HepG2 (cell line): ENCODE data around the gene CYP19A1. TPM values are rescaled to one million over a fixed set of nuclear protein-coding genes. Genes with fewer than 3 reads are reported as not detected.

Experiments used
- GTF3A ChIP-seq: sonication (generic); formaldehyde crosslinking; conservative IDR thresholded peaks from 2 replicates; pipeline ENCODE4 v1.4.0; 2020; ENCODE audit warnings: mild to moderate bottlenecking, missing genetic modification reagents
- JDP2 ChIP-seq: sonication (generic); formaldehyde crosslinking; IDR thresholded peaks from 2 replicates; pipeline ENCODE4 v1.8.1; 2022; ENCODE audit warnings: missing genetic modification reagents, borderline replicate concordance
- JUNB ChIP-seq: sonication (generic); formaldehyde crosslinking; IDR thresholded peaks from 2 replicates; pipeline ENCODE4 v1.8.0; 2022; ENCODE audit warnings: missing genetic modification reagents, mild to moderate bottlenecking, borderline replicate concordance
- TCF7L2 ChIP-seq: IDR thresholded peaks from 2 replicates; pipeline ENCODE4 v1.6.1; 2011; ENCODE audit warnings: mild to moderate bottlenecking, low read depth, low read length, moderate library complexity
- TEAD3 ChIP-seq: optimal IDR thresholded peaks from 2 replicates; pipeline ENCODE3; 2016; ENCODE audit warnings: borderline replicate concordance
- ZFP36L1 ChIP-seq: sonication (generic); formaldehyde crosslinking; IDR thresholded peaks from 2 replicates; pipeline ENCODE4 v1.8.0; 2022; ENCODE audit warnings: mild to moderate bottlenecking, missing genetic modification reagents, moderate library complexity
- ZNF333 ChIP-seq: sonication (generic); formaldehyde crosslinking; IDR thresholded peaks from 2 replicates; pipeline ENCODE4 v1.4.0; 2020; ENCODE audit warnings: mild to moderate bottlenecking, missing genetic modification reagents, borderline replicate concordance
- ZNF577 ChIP-seq: sonication (generic); formaldehyde crosslinking; IDR thresholded peaks from 2 replicates; pipeline ENCODE4 v1.4.0; 2020; ENCODE audit warnings: mild to moderate bottlenecking, low read depth, missing genetic modification reagents, borderline replicate concordance
- ZSCAN20 ChIP-seq: sonication (generic); formaldehyde crosslinking; IDR thresholded peaks from 2 replicates; pipeline ENCODE4 v1.4.0; 2020; ENCODE audit warnings: missing genetic modification reagents, mild to moderate bottlenecking, borderline replicate concordance
- ZSCAN21 ChIP-seq: sonication (generic); formaldehyde crosslinking; IDR thresholded peaks from 2 replicates; pipeline ENCODE4 v1.8.0; 2022; ENCODE audit warnings: mild to moderate bottlenecking, missing genetic modification reagents, moderate library complexity, borderline replicate concordance
- ZZZ3 ChIP-seq: sonication (generic); formaldehyde crosslinking; IDR thresholded peaks from 2 replicates; pipeline ENCODE4 v1.4.0; 2020; ENCODE audit warnings: missing genetic modification reagents, mild to moderate bottlenecking, borderline replicate concordance
- polyA plus RNA-seq, 8 experiments: library from polyadenylated mRNA; depleted of rRNA in 3 of 8; stranded (reverse) in 7 of 8; unstranded in 1 of 8; fragments of >200 nt; fragmentation: Illumina TruSeq in 4 of 8; extraction: Trizol in 4 of 8; gene quantifications; 2 replicates each; pipeline versions ENCODE4 v1.2.1 to v1.2.3, GENCODE V29; 2011 to 2016; ENCODE audit warnings: low read depth in 4 of 8, missing spikeins in 1 of 8, mixed read lengths in 1 of 8; ENCODE audit not compliant: insufficient read depth in 1 of 8
- total RNA-seq, 5 experiments: library from RNA; depleted of rRNA; stranded (reverse); fragments of >200 nt; fragmentation: Illumina TruSeq; extraction: Trizol; gene quantifications; 2 replicates each; pipeline ENCODE4 v1.2.3, GENCODE V29; 2016; ENCODE audit warnings: low read depth in 1 of 5
- TF ChIP-seq, protein P1 (sequence below): sonication (generic); formaldehyde crosslinking; IDR thresholded peaks from 2 replicates; pipeline ENCODE4 v1.4.0; 2020; ENCODE audit warnings: missing genetic modification reagents, borderline replicate concordance
- TF ChIP-seq, protein P2 (sequence below): sonication (generic); formaldehyde crosslinking; conservative IDR thresholded peaks from 2 replicates; pipeline ENCODE4 v1.4.0; 2020; ENCODE audit warnings: missing genetic modification reagents
- TF ChIP-seq, protein P3 (sequence below): sonication (generic); formaldehyde crosslinking; IDR thresholded peaks from 2 replicates; pipeline ENCODE4 v1.4.0; 2020; ENCODE audit warnings: missing genetic modification reagents
- TF ChIP-seq, protein P4 (sequence below): sonication (generic); formaldehyde crosslinking; IDR thresholded peaks from 2 replicates; pipeline ENCODE4 v1.5.0; 2020; ENCODE audit warnings: missing genetic modification reagents
- TF ChIP-seq, protein P5 (sequence below): sonication (generic); formaldehyde crosslinking; IDR thresholded peaks from 2 replicates; pipeline ENCODE4 v1.4.0; 2020; ENCODE audit warnings: missing genetic modification reagents, borderline replicate concordance

Gene CYP19A1
- total and polyA plus RNA-seq, 2 of the 13 experiments (the other 11 are each of a cell fraction or from before 2014, with no cell fraction given): 10.9 to 23.0 TPM

DNA sequence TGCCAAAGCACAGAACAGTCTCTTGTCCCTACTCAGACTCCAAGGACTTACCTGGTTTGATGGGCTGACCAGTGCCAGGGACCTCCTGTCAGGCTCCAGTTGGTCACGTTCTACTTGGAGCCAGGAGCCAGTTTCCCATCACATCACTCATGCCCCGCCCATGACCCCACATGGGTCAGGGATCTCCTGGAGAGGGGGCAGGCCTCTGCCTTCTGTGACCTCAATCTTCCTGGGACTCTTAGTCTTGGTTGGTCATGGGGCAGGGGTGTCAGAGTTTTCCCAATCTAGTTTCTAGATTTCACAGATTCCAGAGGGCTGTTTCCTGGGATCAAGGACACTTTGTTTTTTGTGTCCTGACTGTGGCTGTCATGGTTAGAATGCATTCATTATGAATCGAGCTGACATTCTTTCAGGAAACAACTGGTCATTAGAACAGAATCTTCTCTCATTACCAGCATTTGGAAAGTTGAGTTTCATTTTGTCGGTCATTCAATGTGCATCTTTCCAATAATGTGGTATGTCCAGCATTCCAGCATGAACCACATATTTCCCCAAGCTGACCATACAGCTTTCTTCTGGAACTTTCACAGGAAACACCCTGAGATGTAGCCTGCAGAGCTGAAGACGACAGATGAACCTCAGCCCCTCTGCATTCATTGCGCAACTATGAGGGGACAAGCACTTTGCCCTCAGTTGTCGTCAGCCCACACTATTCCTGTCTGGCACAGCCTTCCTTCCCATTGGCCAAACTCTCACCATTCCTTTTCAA is 19.8 kb downstream of the CYP19A1 start (continued):
- TF ChIP-seq, protein P1, sequence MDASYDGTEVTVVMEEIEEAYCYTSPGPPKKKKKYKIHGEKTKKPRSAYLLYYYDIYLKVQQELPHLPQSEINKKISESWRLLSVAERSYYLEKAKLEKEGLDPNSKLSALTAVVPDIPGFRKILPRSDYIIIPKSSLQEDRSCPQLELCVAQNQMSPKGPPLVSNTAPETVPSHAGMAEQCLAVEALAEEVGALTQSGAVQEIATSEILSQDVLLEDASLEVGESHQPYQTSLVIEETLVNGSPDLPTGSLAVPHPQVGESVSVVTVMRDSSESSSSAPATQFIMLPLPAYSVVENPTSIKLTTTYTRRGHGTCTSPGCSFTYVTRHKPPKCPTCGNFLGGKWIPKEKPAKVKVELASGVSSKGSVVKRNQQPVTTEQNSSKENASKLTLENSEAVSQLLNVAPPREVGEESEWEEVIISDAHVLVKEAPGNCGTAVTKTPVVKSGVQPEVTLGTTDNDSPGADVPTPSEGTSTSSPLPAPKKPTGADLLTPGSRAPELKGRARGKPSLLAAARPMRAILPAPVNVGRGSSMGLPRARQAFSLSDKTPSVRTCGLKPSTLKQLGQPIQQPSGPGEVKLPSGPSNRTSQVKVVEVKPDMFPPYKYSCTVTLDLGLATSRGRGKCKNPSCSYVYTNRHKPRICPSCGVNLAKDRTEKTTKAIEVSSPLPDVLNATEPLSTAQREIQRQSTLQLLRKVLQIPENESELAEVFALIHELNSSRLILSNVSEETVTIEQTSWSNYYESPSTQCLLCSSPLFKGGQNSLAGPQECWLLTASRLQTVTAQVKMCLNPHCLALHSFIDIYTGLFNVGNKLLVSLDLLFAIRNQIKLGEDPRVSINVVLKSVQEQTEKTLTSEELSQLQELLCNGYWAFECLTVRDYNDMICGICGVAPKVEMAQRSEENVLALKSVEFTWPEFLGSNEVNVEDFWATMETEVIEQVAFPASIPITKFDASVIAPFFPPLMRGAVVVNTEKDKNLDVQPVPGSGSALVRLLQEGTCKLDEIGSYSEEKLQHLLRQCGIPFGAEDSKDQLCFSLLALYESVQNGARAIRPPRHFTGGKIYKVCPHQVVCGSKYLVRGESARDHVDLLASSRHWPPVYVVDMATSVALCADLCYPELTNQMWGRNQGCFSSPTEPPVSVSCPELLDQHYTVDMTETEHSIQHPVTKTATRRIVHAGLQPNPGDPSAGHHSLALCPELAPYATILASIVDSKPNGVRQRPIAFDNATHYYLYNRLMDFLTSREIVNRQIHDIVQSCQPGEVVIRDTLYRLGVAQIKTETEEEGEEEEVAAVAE (CRISPR knock-in tag): no peak
- TF ChIP-seq ZFP36L1 (CRISPR knock-in tag) (no peak), JDP2 (no peak), ZNF333 (no peak), ZSCAN21 (CRISPR knock-in tag) (no peak), TCF7L2 (no peak), ZSCAN20 (no peak), TEAD3 (peak; percentile 55), GTF3A (CRISPR knock-in tag) (no peak), ZNF577 (no peak), JUNB (CRISPR knock-in tag) (no peak), ZZZ3 (CRISPR knock-in tag) (no peak)
- TF ChIP-seq, protein P2, sequence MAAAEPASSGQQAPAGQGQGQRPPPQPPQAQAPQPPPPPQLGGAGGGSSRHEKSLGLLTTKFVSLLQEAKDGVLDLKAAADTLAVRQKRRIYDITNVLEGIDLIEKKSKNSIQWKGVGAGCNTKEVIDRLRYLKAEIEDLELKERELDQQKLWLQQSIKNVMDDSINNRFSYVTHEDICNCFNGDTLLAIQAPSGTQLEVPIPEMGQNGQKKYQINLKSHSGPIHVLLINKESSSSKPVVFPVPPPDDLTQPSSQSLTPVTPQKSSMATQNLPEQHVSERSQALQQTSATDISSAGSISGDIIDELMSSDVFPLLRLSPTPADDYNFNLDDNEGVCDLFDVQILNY: no peak
- TF ChIP-seq, protein P3, sequence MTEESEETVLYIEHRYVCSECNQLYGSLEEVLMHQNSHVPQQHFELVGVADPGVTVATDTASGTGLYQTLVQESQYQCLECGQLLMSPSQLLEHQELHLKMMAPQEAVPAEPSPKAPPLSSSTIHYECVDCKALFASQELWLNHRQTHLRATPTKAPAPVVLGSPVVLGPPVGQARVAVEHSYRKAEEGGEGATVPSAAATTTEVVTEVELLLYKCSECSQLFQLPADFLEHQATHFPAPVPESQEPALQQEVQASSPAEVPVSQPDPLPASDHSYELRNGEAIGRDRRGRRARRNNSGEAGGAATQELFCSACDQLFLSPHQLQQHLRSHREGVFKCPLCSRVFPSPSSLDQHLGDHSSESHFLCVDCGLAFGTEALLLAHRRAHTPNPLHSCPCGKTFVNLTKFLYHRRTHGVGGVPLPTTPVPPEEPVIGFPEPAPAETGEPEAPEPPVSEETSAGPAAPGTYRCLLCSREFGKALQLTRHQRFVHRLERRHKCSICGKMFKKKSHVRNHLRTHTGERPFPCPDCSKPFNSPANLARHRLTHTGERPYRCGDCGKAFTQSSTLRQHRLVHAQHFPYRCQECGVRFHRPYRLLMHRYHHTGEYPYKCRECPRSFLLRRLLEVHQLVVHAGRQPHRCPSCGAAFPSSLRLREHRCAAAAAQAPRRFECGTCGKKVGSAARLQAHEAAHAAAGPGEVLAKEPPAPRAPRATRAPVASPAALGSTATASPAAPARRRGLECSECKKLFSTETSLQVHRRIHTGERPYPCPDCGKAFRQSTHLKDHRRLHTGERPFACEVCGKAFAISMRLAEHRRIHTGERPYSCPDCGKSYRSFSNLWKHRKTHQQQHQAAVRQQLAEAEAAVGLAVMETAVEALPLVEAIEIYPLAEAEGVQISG: peak; percentile 64
- TF ChIP-seq, protein P4, sequence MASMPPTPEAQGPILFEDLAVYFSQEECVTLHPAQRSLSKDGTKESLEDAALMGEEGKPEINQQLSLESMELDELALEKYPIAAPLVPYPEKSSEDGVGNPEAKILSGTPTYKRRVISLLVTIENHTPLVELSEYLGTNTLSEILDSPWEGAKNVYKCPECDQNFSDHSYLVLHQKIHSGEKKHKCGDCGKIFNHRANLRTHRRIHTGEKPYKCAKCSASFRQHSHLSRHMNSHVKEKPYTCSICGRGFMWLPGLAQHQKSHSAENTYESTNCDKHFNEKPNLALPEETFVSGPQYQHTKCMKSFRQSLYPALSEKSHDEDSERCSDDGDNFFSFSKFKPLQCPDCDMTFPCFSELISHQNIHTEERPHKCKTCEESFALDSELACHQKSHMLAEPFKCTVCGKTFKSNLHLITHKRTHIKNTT (CRISPR knock-in tag): no peak
- TF ChIP-seq, protein P5, sequence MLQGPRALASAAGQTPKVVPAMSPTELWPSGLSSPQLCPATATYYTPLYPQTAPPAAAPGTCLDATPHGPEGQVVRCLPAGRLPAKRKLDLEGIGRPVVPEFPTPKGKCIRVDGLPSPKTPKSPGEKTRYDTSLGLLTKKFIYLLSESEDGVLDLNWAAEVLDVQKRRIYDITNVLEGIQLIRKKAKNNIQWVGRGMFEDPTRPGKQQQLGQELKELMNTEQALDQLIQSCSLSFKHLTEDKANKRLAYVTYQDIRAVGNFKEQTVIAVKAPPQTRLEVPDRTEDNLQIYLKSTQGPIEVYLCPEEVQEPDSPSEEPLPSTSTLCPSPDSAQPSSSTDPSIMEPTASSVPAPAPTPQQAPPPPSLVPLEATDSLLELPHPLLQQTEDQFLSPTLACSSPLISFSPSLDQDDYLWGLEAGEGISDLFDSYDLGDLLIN (CRISPR knock-in tag): no peak
